Left lung (tissue), 10 donors: ENCODE data around the gene PROS1. TPM values are rescaled to one million over a fixed set of nuclear protein-coding genes. Genes with fewer than 3 reads are reported as not detected.

Source experiments
- ATAC-seq: fragments of 200-7000 bp; cut with Tn5 transposase; one replicate; pipeline ENCODE4 v1.9.1; 2020; ENCODE audit warnings: moderate library complexity
- DNase-seq, 4 donors: peaks; one replicate each; pipeline ENCODE4 v3.0.0-alpha.2; 2013 to 2020
- H3K27ac ChIP-seq, 2 donors: fragments of 200-600 bp; sonication (generic) in 1 of 2; one replicate each; pipeline versions ENCODE4 v1.5.0 to v1.8.0; 2020 to 2021
- H3K27me3 ChIP-seq, 2 donors: fragments of 200-600 bp; sonication (generic) in 1 of 2; one replicate each; pipeline versions ENCODE4 v1.5.0 to v1.8.0; 2020 to 2021
- H3K36me3 ChIP-seq, 2 donors: fragments of 200-600 bp; sonication (generic) in 1 of 2; one replicate each; pipeline versions ENCODE4 v1.5.0 to v1.8.0; 2020 to 2021
- H3K4me1 ChIP-seq, 2 donors: fragments of 200-600 bp; one replicate each; pipeline ENCODE4 v1.8.0; 2021
- H3K4me3 ChIP-seq, 2 donors: fragments of 200-600 bp; sonication (generic) in 1 of 2; one replicate each; pipeline versions ENCODE4 v1.5.0 to v1.8.0; 2020 to 2021; ENCODE audit warnings: mild to moderate bottlenecking in 1 of 2
- H3K9me3 ChIP-seq, 2 donors: fragments of 200-600 bp; sonication (generic) in 1 of 2; one replicate each; pipeline versions ENCODE4 v1.5.0 to v1.8.0; 2020 to 2021
- CTCF ChIP-seq, 2 donors: fragments of 200-600 bp; sonication (generic) in 1 of 2; IDR thresholded peaks; one replicate each; pipeline versions ENCODE4 v1.5.0 to v1.8.0; 2021; ENCODE audit warnings: antibody characterized with exemption in 2 of 2
- intact Hi-C, 2 donors: fragments of 100-400 bp; cut with DNase I; formaldehyde crosslinking; loops; one replicate each; pipeline versions ENCODE4 v1.11.2 to v1.14.2; 2022
- polyA plus RNA-seq, 6 donors: library from polyadenylated mRNA; unstranded; fragments of 120-200 nt; gene quantifications; one replicate each; pipeline ENCODE4 v1.2.1, GENCODE V29; 2013; ENCODE audit not compliant: insufficient read length in 6 of 6
- total RNA-seq, 2 donors: library from RNA; stranded (reverse); fragmentation: NEBNext Ultra II Directional; extraction: Animal tissue kit (Norgen Biotek cat#: 25700); gene quantifications; one replicate each; pipeline ENCODE4 v1.2.1, GENCODE V29; 2021
- donor health status: DM: no; HTN: yes; CAD: no.
- donor health status: DM: no; HTN: no; CAD: no.

PROS1 gene
- total and polyA plus RNA-seq, 8 donors: 22.7 to 119 (median 27.9) TPM

- intact Hi-C loops: no loop called here
- Histone ChIP-seq H3K36me3 (no peaks in the 10 kb centered on the region), H3K9me3 (no peaks in the 10 kb centered on the region), H3K27ac (no peak overlapping the region), H3K4me1 (no peaks in the 10 kb centered on the region), H3K27me3 (no peaks in the 10 kb centered on the region), H3K4me3 (no peak overlapping the region)
- ATAC-seq: no peak
- no peak for DNase-seq
- no peak for TF ChIP-seq CTCF (IDR thresholded peaks at IDR 0.05)
Measured at GRCh38 chr3:93934366-93935046, 39.2 kb downstream of the PROS1 start.

GRCh38 chr3:93931597-93932229 lies 42.0 kb downstream of the PROS1 start:
- peaks cover 0 to 3% of the 10 kb centered on the region in 2 donors for H3K36me3 ChIP-seq
- ATAC-seq: peak; percentile 25
- no peaks in the 10 kb centered on the region for H3K4me1 ChIP-seq
- no peaks in the 10 kb centered on the region for H3K9me3 ChIP-seq
- DNase-seq: no peak
- no peak overlapping the region for H3K4me3 ChIP-seq
- intact Hi-C loops: no loop called here
- H3K27ac ChIP-seq: no peak overlapping the region
- no peaks in the 10 kb centered on the region for H3K27me3 ChIP-seq
- TF ChIP-seq CTCF (IDR thresholded peaks at IDR 0.05): no peak

GRCh38 chr3:93930041-93930440 lies 43.7 kb downstream of the PROS1 start:
- Histone ChIP-seq H3K4me3 (no peak overlapping the region), H3K9me3 (no peaks in the 10 kb centered on the region), H3K27me3 (no peaks in the 10 kb centered on the region), H3K27ac (no peak overlapping the region), H3K4me1 (no peaks in the 10 kb centered on the region), H3K36me3 (peaks cover 0 to 3% of the 10 kb centered on the region in 2 donors)
- no peak for TF ChIP-seq CTCF (IDR thresholded peaks at IDR 0.05)
- DNase-seq (no peak), ATAC-seq (no peak)
- intact Hi-C loops: no loop called here

GRCh38 chr3:93926789-93927188 lies 46.9 kb downstream of the PROS1 start:
- DNase-seq: no peak
- intact Hi-C loops: no loop called here
- Histone ChIP-seq H3K9me3 (no peaks in the 10 kb centered on the region), H3K4me3 (no peak overlapping the region), H3K4me1 (no peaks in the 10 kb centered on the region), H3K36me3 (peaks cover 0 to 3% of the 10 kb centered on the region in 2 donors), H3K27ac (no peak overlapping the region), H3K27me3 (no peaks in the 10 kb centered on the region)
- no peak for ATAC-seq
- no peak for TF ChIP-seq CTCF (IDR thresholded peaks at IDR 0.05)

GRCh38 chr3:93924491-93924890 lies 49.2 kb downstream of the PROS1 start:
- Histone ChIP-seq H3K4me1 (no peaks in the 10 kb centered on the region), H3K4me3 (no peak overlapping the region), H3K36me3 (peaks cover 0 to 3% of the 10 kb centered on the region in 2 donors), H3K27me3 (no peaks in the 10 kb centered on the region), H3K27ac (no peak overlapping the region), H3K9me3 (no peaks in the 10 kb centered on the region)
- intact Hi-C loops: no loop called here
- ATAC-seq (no peak), DNase-seq (no peak)
- TF ChIP-seq CTCF (IDR thresholded peaks at IDR 0.05): no peak
